HCT116 (cell line): ENCODE data around the gene AKAP8. TPM values are rescaled to one million over a fixed set of nuclear protein-coding genes. Genes with fewer than 3 reads are reported as not detected.

Experiments
- ATAC-seq: fragments of 200-7000 bp; cut with Tn5 transposase; 2 replicates; pipeline ENCODE4 v1.9.1; 2020; ENCODE audit warnings: mild to moderate bottlenecking, moderate library complexity
- BruUV-seq: library from RNA; stranded (reverse); fragments of 400-500 nt; replicated peaks from 2 replicates; lab custom pipeline; 2021; lab: Mats Ljungman, UMichigan
- CTCF ChIA-PET: fragments of 300-600 bp; sonication (Branson Sonifier 250); formaldehyde crosslinking; loops from one replicate; lab custom pipeline; 2021; ENCODE audit warnings: antibody characterized with exemption; lab: Charles Lee
- POLR2A ChIA-PET: fragments of 300-600, 350-600 bp; sonication (Branson Sonifier 250); formaldehyde crosslinking; loops from one replicate; lab custom pipeline; 2021; ENCODE audit warnings: antibody characterized with exemption; lab: Charles Lee
- RAD21 ChIA-PET, 2 experiments: fragments of 300-600 bp; sonication (Branson Sonifier 250); formaldehyde crosslinking; loops; one replicate each; lab custom pipeline; 2023; ENCODE audit warnings: low total read pairs in 2 of 2; ENCODE audit not compliant: uncharacterized antibody in 2 of 2, unreplicated experiment in 2 of 2, low non-redundant PET in 1 of 2; lab: Charles Lee
- DNase-seq: peaks from one replicate; pipeline ENCODE4 v3.0.0-alpha.2; 2010; ENCODE audit warnings: low read depth, low spot score
- H2AFZ ChIP-seq: fragments of 200-600 bp; shearing (Covaris generic), sonication (generic); 2 replicates; pipeline ENCODE4 v1.6.1; 2017; ENCODE audit warnings: low read depth, mixed run types, mixed read lengths, antibody characterized with exemption, low read length; ENCODE audit not compliant: poor library complexity, severe bottlenecking
- H3K27ac ChIP-seq: 2 replicates; pipeline ENCODE4 v1.5.1; 2012; ENCODE audit warnings: low read depth, low read length
- H3K27me3 ChIP-seq: fragments of 200-600 bp; sonication (generic); 2 replicates; pipeline ENCODE4 v1.6.1; 2016; ENCODE audit warnings: mixed run types, low read length, mixed read lengths; ENCODE audit not compliant: insufficient read depth
- H3K36me3 ChIP-seq, 2 experiments: fragments of 200-500 bp in 1 of 2; fragments of 200-600 bp in 1 of 2; sonication (Bioruptor generic) in 1 of 2; sonication (generic) in 1 of 2; 2 replicates each; pipeline versions ENCODE4 v1.5.1 to v1.6.1; 2014 to 2016; ENCODE audit warnings: low read length in 2 of 2, inconsistent platforms in 1 of 2, mixed read lengths in 1 of 2, mixed run types in 1 of 2; ENCODE audit not compliant: insufficient read depth in 2 of 2, control insufficient read depth in 1 of 2
- H3K4me1 ChIP-seq, 2 experiments: fragments of 200-600 bp in 1 of 2; sonication (generic) in 1 of 2; 2 replicates each; pipeline versions ENCODE4 v1.5.1 to v1.6.1; 2012 to 2017; ENCODE audit warnings: low read length in 2 of 2, inconsistent platforms in 1 of 2, mild to moderate bottlenecking in 1 of 2, mixed read lengths in 1 of 2, mixed run types in 1 of 2, moderate library complexity in 1 of 2; ENCODE audit not compliant: insufficient read depth in 2 of 2, control insufficient read depth in 1 of 2
- H3K4me2 ChIP-seq: fragments of 200-600 bp; sonication (generic); 2 replicates; pipeline ENCODE4 v1.6.1; 2017; ENCODE audit warnings: mixed run types, low read length, mixed read lengths
- H3K4me3 ChIP-seq, 2 experiments: fragments of 200-600 bp in 1 of 2; sonication (generic) in 1 of 2; replicated peaks in 1 of 2; 2 replicates each; pipeline ENCODE4 v1.5.1; 2011 to 2016; ENCODE audit warnings: low read length in 2 of 2, control low read depth in 1 of 2, low read depth in 1 of 2, mild to moderate bottlenecking in 1 of 2, mixed read lengths in 1 of 2, mixed run types in 1 of 2
- H3K79me2 ChIP-seq: fragments of 200-600 bp; sonication (generic); 2 replicates; pipeline ENCODE4 v1.6.1; 2017; ENCODE audit warnings: mild to moderate bottlenecking, mixed run types, low read length, moderate library complexity, mixed read lengths; ENCODE audit not compliant: insufficient read depth
- H3K9ac ChIP-seq: fragments of 200-600 bp; sonication (generic); 2 replicates; pipeline ENCODE4 v1.6.1; 2016; ENCODE audit warnings: low read length, mixed read lengths
- H3K9me2 ChIP-seq: fragments of 200-600 bp; sonication (generic), shearing (Covaris generic); 2 replicates; pipeline ENCODE4 v1.6.1; 2017; ENCODE audit warnings: mixed run types, mild to moderate bottlenecking, moderate library complexity; ENCODE audit not compliant: insufficient read depth
- H3K9me3 ChIP-seq, 2 experiments: fragments of 200-500 bp in 1 of 2; fragments of 200-600 bp in 1 of 2; sonication (Bioruptor generic) in 1 of 2; sonication (generic) in 1 of 2; 2 replicates each; pipeline ENCODE4 v1.6.1; 2014 to 2017; ENCODE audit warnings: low read length in 2 of 2, mixed read lengths in 2 of 2, inconsistent platforms in 1 of 2, low read depth in 1 of 2, mild to moderate bottlenecking in 1 of 2, mixed run types in 1 of 2, moderate library complexity in 1 of 2; ENCODE audit not compliant: control insufficient read depth in 1 of 2, insufficient read depth in 1 of 2
- H4K20me1 ChIP-seq: fragments of 200-600 bp; sonication (generic), shearing (Covaris generic); 2 replicates; pipeline ENCODE4 v1.6.1; 2017; ENCODE audit warnings: mixed run types, mild to moderate bottlenecking, moderate library complexity; ENCODE audit not compliant: insufficient read depth
- ATF3 ChIP-seq: IDR thresholded peaks from 2 replicates; pipeline ENCODE4 v1.6.1; 2012
- CBX3 ChIP-seq: IDR thresholded peaks from 2 replicates; pipeline ENCODE4 v1.6.1; 2012; ENCODE audit warnings: low read depth
- CEBPB ChIP-seq: IDR thresholded peaks from 2 replicates; pipeline ENCODE4 v1.6.1; 2012; ENCODE audit warnings: low read depth
- EGR1 ChIP-seq: IDR thresholded peaks from 2 replicates; pipeline ENCODE4 v1.6.1; 2012; ENCODE audit warnings: low read depth
- ELF1 ChIP-seq: IDR thresholded peaks from 2 replicates; pipeline ENCODE4 v1.6.1; 2012; ENCODE audit warnings: low read depth, borderline replicate concordance
- EZH2 ChIP-seq: fragments of 200-600 bp; sonication (generic); IDR thresholded peaks from 2 replicates; pipeline ENCODE4 v1.6.1; 2017; ENCODE audit warnings: antibody characterized with exemption, mixed run types
- EZH2phosphoT487 ChIP-seq: fragments of 200-600 bp; IDR thresholded peaks from 2 replicates; pipeline ENCODE4 v1.6.1; 2018; ENCODE audit warnings: antibody characterized with exemption, borderline replicate concordance
- POLR2AphosphoS5 ChIP-seq: IDR thresholded peaks from 2 replicates; pipeline ENCODE4 v1.6.1; 2011; ENCODE audit warnings: mild to moderate bottlenecking, low read depth, low read length, moderate library complexity
- RAD21 ChIP-seq: IDR thresholded peaks from 2 replicates; pipeline ENCODE4 v1.6.1; 2012; ENCODE audit warnings: low read depth, mild to moderate bottlenecking
- REST ChIP-seq: IDR thresholded peaks from 2 replicates; pipeline ENCODE4 v1.6.1; 2012; ENCODE audit warnings: low read depth
- SIN3A ChIP-seq: IDR thresholded peaks from 2 replicates; pipeline ENCODE4 v1.6.1; 2012; ENCODE audit warnings: low read depth
- SP1 ChIP-seq: IDR thresholded peaks from 2 replicates; pipeline ENCODE4 v1.6.1; 2012; ENCODE audit warnings: low read depth
- SRF ChIP-seq: IDR thresholded peaks from 2 replicates; pipeline ENCODE4 v1.6.1; 2012; ENCODE audit warnings: low read depth
- TCF7L2 ChIP-seq: IDR thresholded peaks from 2 replicates; pipeline ENCODE4 v1.7.0; 2011; ENCODE audit warnings: borderline replicate concordance, inconsistent platforms; ENCODE audit not compliant: insufficient read depth, insufficient read length; ENCODE audit errors: extremely low read depth
- YY1 ChIP-seq: IDR thresholded peaks from 2 replicates; pipeline ENCODE4 v1.6.1; 2011; ENCODE audit warnings: low read length, low read depth, moderate library complexity, mild to moderate bottlenecking; ENCODE audit not compliant: insufficient replicate concordance; ENCODE audit errors: extremely low read depth
- ZFX ChIP-seq: fragments of 450-650 bp; IDR thresholded peaks from 2 replicates; pipeline ENCODE4 v1.6.1; 2017
- ZNF274 ChIP-seq: fragments of 200-500 bp; sonication (Bioruptor generic); IDR thresholded peaks from 2 replicates; pipeline ENCODE4 v1.6.1; 2014; ENCODE audit warnings: mild to moderate bottlenecking, low read depth, low read length, inconsistent platforms
- intact Hi-C: fragments of 100-400 bp; cut with micrococcal nuclease; formaldehyde crosslinking; loops from 2 replicates; pipeline ENCODE4 v1.10.0; 2022
- total RNA-seq: library from RNA; stranded (reverse); gene quantifications from one replicate; pipeline ENCODE4 v1.2.1, GENCODE V29; 2021; ENCODE audit not compliant: unreplicated experiment
- TF ChIP-seq, protein P1 (sequence below), 3 experiments: fragments of 200-600 bp in 1 of 3; sonication (generic) in 1 of 3; IDR thresholded peaks in 2 of 3; conservative IDR thresholded peaks in 1 of 3; 2 replicates each; pipeline ENCODE4 v1.5.1; 2012 to 2017; ENCODE audit warnings: low read depth in 2 of 3, low read length in 2 of 3, antibody characterized with exemption in 1 of 3, borderline replicate concordance in 1 of 3, control low read depth in 1 of 3, mild to moderate bottlenecking in 1 of 3, mixed read lengths in 1 of 3, mixed run types in 1 of 3, moderate library complexity in 1 of 3; ENCODE audit not compliant: insufficient read depth in 1 of 3
- TF ChIP-seq, protein P2 (sequence below): IDR thresholded peaks from 2 replicates; pipeline ENCODE4 v1.6.1; 2012
- TF ChIP-seq, protein P3 (sequence below): IDR thresholded peaks from 2 replicates; pipeline ENCODE4 v1.6.1; 2011; ENCODE audit warnings: mild to moderate bottlenecking, low read length, moderate library complexity; ENCODE audit not compliant: insufficient replicate concordance; ENCODE audit errors: extremely low read depth

The AKAP8 gene
- total RNA-seq, 1 experiment from 2014 or later = 50.6 TPM

GRCh38 chr19:15421721-15422260 is 42.2 kb upstream of the AKAP8 start:
- Histone ChIP-seq H3K4me1 (peaks cover 13 to 16% of the 10 kb centered on the region in 2 experiments; a peak in 3 of 4 replicates), H3K9me2 (no peaks in the 10 kb centered on the region), H2AFZ (no peak overlapping the region), H4K20me1 (no peaks in the 10 kb centered on the region), H3K79me2 (peaks cover 25% of the 10 kb centered on the region), H3K9ac (no peak overlapping the region), H3K36me3 (peaks cover 16 to 35% of the 10 kb centered on the region in 2 experiments; a peak in 3 of 4 replicates), H3K4me2 (no peak overlapping the region), H3K9me3 (no peaks in the 10 kb centered on the region), H3K27me3 (no peaks in the 10 kb centered on the region), H3K27ac (no peak overlapping the region), H3K4me3 (no peak overlapping the region)
- TF ChIP-seq, protein P1, sequence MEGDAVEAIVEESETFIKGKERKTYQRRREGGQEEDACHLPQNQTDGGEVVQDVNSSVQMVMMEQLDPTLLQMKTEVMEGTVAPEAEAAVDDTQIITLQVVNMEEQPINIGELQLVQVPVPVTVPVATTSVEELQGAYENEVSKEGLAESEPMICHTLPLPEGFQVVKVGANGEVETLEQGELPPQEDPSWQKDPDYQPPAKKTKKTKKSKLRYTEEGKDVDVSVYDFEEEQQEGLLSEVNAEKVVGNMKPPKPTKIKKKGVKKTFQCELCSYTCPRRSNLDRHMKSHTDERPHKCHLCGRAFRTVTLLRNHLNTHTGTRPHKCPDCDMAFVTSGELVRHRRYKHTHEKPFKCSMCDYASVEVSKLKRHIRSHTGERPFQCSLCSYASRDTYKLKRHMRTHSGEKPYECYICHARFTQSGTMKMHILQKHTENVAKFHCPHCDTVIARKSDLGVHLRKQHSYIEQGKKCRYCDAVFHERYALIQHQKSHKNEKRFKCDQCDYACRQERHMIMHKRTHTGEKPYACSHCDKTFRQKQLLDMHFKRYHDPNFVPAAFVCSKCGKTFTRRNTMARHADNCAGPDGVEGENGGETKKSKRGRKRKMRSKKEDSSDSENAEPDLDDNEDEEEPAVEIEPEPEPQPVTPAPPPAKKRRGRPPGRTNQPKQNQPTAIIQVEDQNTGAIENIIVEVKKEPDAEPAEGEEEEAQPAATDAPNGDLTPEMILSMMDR (IDR thresholded peaks at IDR 0.05 in 2 of 3, conservative IDR thresholded peaks at IDR 0.05 in 1 of 3; ENCODE audit: borderline replicate concordance in 1 of 3, insufficient read depth in 1 of 3, low read depth in 2 of 3, low read length in 2 of 3) = no peak
- TF ChIP-seq TCF7L2 (no peak), EGR1 (no peak), REST (no peak), ATF3 (no peak), ELF1 (no peak), ZFX (no peak), CEBPB (no peak), SIN3A (no peak), EZH2 (no peak), ZNF274 (no peak), YY1 (no peak), SRF (no peak), POLR2AphosphoS5 (no peak), SP1 (no peak), RAD21 (no peak), CBX3 (no peak), EZH2phosphoT487 (no peak)
- TF ChIP-seq, protein P2, sequence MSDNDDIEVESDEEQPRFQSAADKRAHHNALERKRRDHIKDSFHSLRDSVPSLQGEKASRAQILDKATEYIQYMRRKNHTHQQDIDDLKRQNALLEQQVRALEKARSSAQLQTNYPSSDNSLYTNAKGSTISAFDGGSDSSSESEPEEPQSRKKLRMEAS = no peak
- TF ChIP-seq, protein P3, sequence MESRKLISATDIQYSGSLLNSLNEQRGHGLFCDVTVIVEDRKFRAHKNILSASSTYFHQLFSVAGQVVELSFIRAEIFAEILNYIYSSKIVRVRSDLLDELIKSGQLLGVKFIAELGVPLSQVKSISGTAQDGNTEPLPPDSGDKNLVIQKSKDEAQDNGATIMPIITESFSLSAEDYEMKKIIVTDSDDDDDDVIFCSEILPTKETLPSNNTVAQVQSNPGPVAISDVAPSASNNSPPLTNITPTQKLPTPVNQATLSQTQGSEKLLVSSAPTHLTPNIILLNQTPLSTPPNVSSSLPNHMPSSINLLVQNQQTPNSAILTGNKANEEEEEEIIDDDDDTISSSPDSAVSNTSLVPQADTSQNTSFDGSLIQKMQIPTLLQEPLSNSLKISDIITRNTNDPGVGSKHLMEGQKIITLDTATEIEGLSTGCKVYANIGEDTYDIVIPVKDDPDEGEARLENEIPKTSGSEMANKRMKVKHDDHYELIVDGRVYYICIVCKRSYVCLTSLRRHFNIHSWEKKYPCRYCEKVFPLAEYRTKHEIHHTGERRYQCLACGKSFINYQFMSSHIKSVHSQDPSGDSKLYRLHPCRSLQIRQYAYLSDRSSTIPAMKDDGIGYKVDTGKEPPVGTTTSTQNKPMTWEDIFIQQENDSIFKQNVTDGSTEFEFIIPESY = no peak
- ChIA-PET POLR2A (no interaction called here), CTCF (interaction anchor here (5.7 kb wide), 1 partner anchor 133 kb away, joined by 68 read pairs; no protein-coding TSS in a partner anchor), RAD21 (no interaction called here)
- intact Hi-C loops = no loop called here
- BruUV-seq = no TSS peak
- DNase-seq = no peak
- ATAC-seq = no peak
